H1 (cell line): Measurements from ENCODE around the gene HHAT. TPM values are rescaled to one million over a fixed set of nuclear protein-coding genes. Genes with fewer than 3 reads are reported as not detected.

Source experiments
- CTCF ChIA-PET: fragments of 300-600 bp; sonication (Branson Sonifier 250); formaldehyde crosslinking; loops from one replicate; lab custom pipeline; 2021; ENCODE audit not compliant: partially characterized antibody; lab: Charles Lee
- POLR2A ChIA-PET: fragments of 300-600 bp; sonication (Branson Sonifier 250); formaldehyde crosslinking; loops from one replicate; lab custom pipeline; 2021; ENCODE audit warnings: inconsistent platforms; ENCODE audit not compliant: partially characterized antibody; lab: Charles Lee
- DNase-seq, 2 experiments: peaks; one replicate each; pipeline versions ENCODE4 v3.0.0 to v3.0.0-alpha.2; 2010 to 2022; ENCODE audit warnings: low spot score in 2 of 2, low read depth in 1 of 2, mixed read lengths in 1 of 2
- FAIRE-seq: peaks from 2 replicates; lab custom pipeline; 2011; peaks lifted over from hg19 to GRCh38; lab: Jason Lieb, UNC
- H2AFZ ChIP-seq: 2 replicates; pipeline ENCODE4 v1.8.1; 2012; ENCODE audit warnings: low read length, inconsistent platforms
- H2AK5ac ChIP-seq: 2 replicates; pipeline ENCODE4 v1.6.1; 2013; ENCODE audit warnings: low read depth, low read length
- H2BK120ac ChIP-seq: replicated peaks from 2 replicates; pipeline ENCODE3; 2013; ENCODE audit warnings: low read depth, low read length, inconsistent platforms
- H2BK12ac ChIP-seq: 2 replicates; pipeline ENCODE4 v1.6.1; 2013; ENCODE audit warnings: low read depth, low read length
- H2BK15ac ChIP-seq: 2 replicates; pipeline ENCODE4 v1.6.1; 2013; ENCODE audit warnings: low read length
- H2BK20ac ChIP-seq: 2 replicates; pipeline ENCODE4 v1.6.1; 2013; ENCODE audit warnings: low read length
- H2BK5ac ChIP-seq: 2 replicates; pipeline ENCODE4 v1.6.1; 2013; ENCODE audit warnings: low read depth, low read length
- H3K14ac ChIP-seq: 2 replicates; pipeline ENCODE4 v1.6.1; 2013; ENCODE audit warnings: inconsistent platforms; ENCODE audit not compliant: insufficient read length
- H3K18ac ChIP-seq: 2 replicates; pipeline ENCODE4 v1.6.1; 2013; ENCODE audit warnings: low read length; ENCODE audit errors: extremely low read depth
- H3K23ac ChIP-seq: 2 replicates; pipeline ENCODE4 v1.6.1; 2013; ENCODE audit warnings: inconsistent platforms; ENCODE audit not compliant: insufficient read length
- H3K23me2 ChIP-seq: 2 replicates; pipeline ENCODE4 v1.6.1; 2013; ENCODE audit warnings: low read depth, low read length
- H3K27ac ChIP-seq: 2 replicates; pipeline ENCODE4 v1.6.1; 2011; ENCODE audit warnings: low read depth, low read length, inconsistent platforms
- H3K27me3 ChIP-seq, 4 experiments: replicated peaks in 1 of 4; 1 replicate in 1 of 4; 2 replicates in 3 of 4; pipeline versions ENCODE4 v1.6.1 to v1.8.1; 2011 to 2013; ENCODE audit warnings: low read length in 3 of 4, mild to moderate bottlenecking in 3 of 4, inconsistent platforms in 2 of 4, mixed read lengths in 2 of 4, moderate library complexity in 1 of 4; ENCODE audit not compliant: control insufficient read depth in 3 of 4, insufficient read depth in 3 of 4; ENCODE audit errors: extremely low read depth in 1 of 4
- H3K36me3 ChIP-seq, 4 experiments: 2 replicates each; pipeline versions ENCODE4 v1.6.1 to v1.8.1; 2011 to 2013; ENCODE audit warnings: mild to moderate bottlenecking in 4 of 4, low read length in 3 of 4, moderate library complexity in 2 of 4, control low read depth in 1 of 4, inconsistent platforms in 1 of 4; ENCODE audit not compliant: insufficient read depth in 4 of 4, control insufficient read depth in 2 of 4
- H3K4ac ChIP-seq: replicated peaks from 2 replicates; pipeline ENCODE3; 2013; ENCODE audit warnings: low read length, low read depth, mixed read lengths, inconsistent platforms; ENCODE audit not compliant: insufficient read length
- H3K4me1 ChIP-seq, 4 experiments: replicated peaks in 1 of 4; 1 replicate in 1 of 4; 2 replicates in 3 of 4; pipeline versions ENCODE4 v1.6.1 to v1.8.1; 2011 to 2013; ENCODE audit warnings: low read length in 3 of 4, inconsistent platforms in 2 of 4, mixed read lengths in 1 of 4; ENCODE audit not compliant: insufficient read depth in 4 of 4, control insufficient read depth in 3 of 4
- H3K4me2 ChIP-seq, 2 experiments: 2 replicates each; pipeline versions ENCODE4 v1.6.1 to v1.8.1; 2011 to 2013; ENCODE audit warnings: low read depth in 2 of 2, low read length in 2 of 2, control low read depth in 1 of 2, inconsistent platforms in 1 of 2, mild to moderate bottlenecking in 1 of 2; ENCODE audit not compliant: insufficient read depth in 1 of 2
- H3K4me3 ChIP-seq, 4 experiments: fragments of 200-600, 300-600 bp in 1 of 4; sonication (generic), shearing (Covaris generic), sonication (Bioruptor Twin) in 1 of 4; 2 replicates each; pipeline versions ENCODE4 v1.5.1 to v1.8.1; 2011 to 2016; ENCODE audit warnings: low read length in 4 of 4, low read depth in 3 of 4, control low read depth in 2 of 4, inconsistent platforms in 2 of 4, mild to moderate bottlenecking in 2 of 4, mixed read lengths in 1 of 4, moderate library complexity in 1 of 4; ENCODE audit not compliant: insufficient read depth in 2 of 4; ENCODE audit errors: extremely low read depth in 1 of 4
- H3K56ac ChIP-seq: replicated peaks from 2 replicates; pipeline ENCODE3; 2013; ENCODE audit warnings: low read depth, mild to moderate bottlenecking, mixed read lengths, low read length, inconsistent platforms; ENCODE audit not compliant: insufficient read length
- H3K79me1 ChIP-seq: 2 replicates; pipeline ENCODE4 v1.6.1; 2013; ENCODE audit warnings: low read depth, low read length, control low read depth
- H3K79me2 ChIP-seq, 2 experiments: 2 replicates each; pipeline versions ENCODE4 v1.6.1 to v1.8.1; 2012 to 2013; ENCODE audit warnings: low read length in 2 of 2, mild to moderate bottlenecking in 2 of 2, inconsistent platforms in 1 of 2; ENCODE audit not compliant: insufficient read depth in 2 of 2, control insufficient read depth in 1 of 2
- H3K9ac ChIP-seq, 4 experiments: replicated peaks in 1 of 4; 1 replicate in 1 of 4; 2 replicates in 3 of 4; pipeline versions ENCODE4 v1.6.1 to v1.8.1; 2011 to 2013; ENCODE audit warnings: low read depth in 3 of 4, low read length in 3 of 4, control low read depth in 2 of 4, mild to moderate bottlenecking in 2 of 4, moderate library complexity in 2 of 4, inconsistent platforms in 1 of 4; ENCODE audit errors: extremely low read depth in 1 of 4
- H3K9me3 ChIP-seq, 2 experiments: 2 replicates each; pipeline versions ENCODE4 v1.6.1 to v1.8.1; 2012 to 2013; ENCODE audit warnings: mild to moderate bottlenecking in 2 of 2, moderate library complexity in 2 of 2, control low read depth in 1 of 2, inconsistent platforms in 1 of 2, low read depth in 1 of 2, low read length in 1 of 2, mixed read lengths in 1 of 2; ENCODE audit not compliant: insufficient read depth in 2 of 2
- H4K20me1 ChIP-seq, 2 experiments: replicated peaks in 1 of 2; 2 replicates each; pipeline versions ENCODE3 to v1.8.1; 2011 to 2013; ENCODE audit warnings: inconsistent platforms in 2 of 2, low read length in 2 of 2, mild to moderate bottlenecking in 1 of 2; ENCODE audit not compliant: insufficient read depth in 2 of 2, control insufficient read depth in 1 of 2
- H4K5ac ChIP-seq: 2 replicates; pipeline ENCODE4 v1.6.1; 2013; ENCODE audit warnings: low read length, low read depth, mixed read lengths, inconsistent platforms; ENCODE audit not compliant: insufficient read length
- H4K8ac ChIP-seq: 2 replicates; pipeline ENCODE4 v1.8.0; 2013; ENCODE audit warnings: mild to moderate bottlenecking, moderate library complexity, low read length, inconsistent platforms; ENCODE audit not compliant: insufficient read depth; ENCODE audit errors: extremely low read depth
- H4K91ac ChIP-seq: replicated peaks from 2 replicates; pipeline ENCODE3; 2013; ENCODE audit warnings: low read length, mixed read lengths, inconsistent platforms; ENCODE audit not compliant: insufficient read length
- SUZ12 ChIP-seq: fragments of 200-600 bp; sonication (generic); IDR thresholded peaks from 2 replicates; pipeline ENCODE4 v1.6.1; 2012; ENCODE audit warnings: mild to moderate bottlenecking, inconsistent platforms, low read length, moderate library complexity, mixed read lengths
- polyA plus RNA-seq, 7 experiments: library from polyadenylated mRNA; depleted of rRNA in 3 of 7; stranded (reverse) in 5 of 7; unstranded in 2 of 7; fragments of >200 nt in 5 of 7; fragments of 200-250 nt in 2 of 7; gene quantifications; 1 replicate in 5 of 7; 2 replicates in 1 of 7; 4 replicates in 1 of 7; pipeline versions ENCODE4 v1.2.1 to v1.2.3, GENCODE V29; 2011 to 2013; ENCODE audit warnings: missing spikeins in 2 of 7, mixed read lengths in 2 of 7
- total RNA-seq: library from RNA; stranded (reverse); fragmentation: NEBNext Ultra II Directional; extraction: Animal tissue kit (Norgen Biotek cat#: 25700); gene quantifications from 2 replicates; pipeline ENCODE4 v1.2.1, GENCODE V29; 2021

The HHAT gene
- total and polyA plus RNA-seq, 2 of the 8 experiments (the other 6 are each of a cell fraction or from before 2014, with no cell fraction given): 0.15 to 0.51 TPM

DNA sequence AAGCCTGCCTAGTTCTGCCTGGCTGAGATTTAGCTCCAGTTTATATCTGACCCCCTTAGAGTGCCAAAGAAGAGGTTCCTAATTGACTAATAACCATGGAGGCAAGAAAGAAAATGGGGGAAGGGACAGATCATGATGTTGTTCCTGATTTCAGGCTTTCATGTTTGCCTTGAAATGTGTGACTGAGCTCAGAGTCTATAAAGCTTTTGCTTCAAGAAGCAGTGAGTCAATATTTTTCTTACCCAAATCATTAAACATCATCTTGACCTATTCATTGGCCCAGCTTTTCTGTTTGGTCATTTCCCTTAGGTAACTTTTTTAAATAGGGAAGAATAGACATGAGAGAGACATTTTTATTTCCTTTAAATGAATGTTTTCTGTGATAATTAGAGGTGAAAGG lies 55.9 kb downstream of the HHAT start:
- no peaks in the 10 kb centered on the region; a peak in 1 of 7 replicates for H3K4me1 ChIP-seq
- no peak for DNase-seq
- no peak overlapping the region for H3K23ac ChIP-seq
- H3K79me2 ChIP-seq: no peaks in the 10 kb centered on the region
- TF ChIP-seq SUZ12: no peak
- H3K18ac ChIP-seq: no peak overlapping the region
- 0 out of 8 replicates have a peak, but pooled peaks cover 0 to 3% (median 0%) of the 10 kb centered on the region in 4 experiments for H3K36me3 ChIP-seq
- no peak for FAIRE-seq
- no peak overlapping the region for H2BK15ac ChIP-seq
- CTCF ChIA-PET: interaction anchor here (0.6 to 4.9 kb wide), 7 partner anchors 9 to 191 kb away, joined by 3 to 27 read pairs (median 4); no protein-coding TSS in a partner anchor
- H2BK12ac ChIP-seq: no peak overlapping the region
- no peaks in the 10 kb centered on the region for H3K79me1 ChIP-seq
- no peaks in the 10 kb centered on the region for H4K20me1 ChIP-seq
- H3K4me2 ChIP-seq: no peak overlapping the region
- peaks cover 4% of the 10 kb centered on the region in 2 experiments; a peak in 1 of 4 replicates for H3K9me3 ChIP-seq
- H2AK5ac ChIP-seq: no peak overlapping the region
- H2BK120ac ChIP-seq: no peak overlapping the region
- no peak overlapping the region for H4K8ac ChIP-seq
- no peak overlapping the region for H3K4ac ChIP-seq
- no peak overlapping the region for H3K9ac ChIP-seq
- 0 out of 2 replicates have a peak overlapping the region, but pooled peaks have one; percentile 51 for H2AFZ ChIP-seq
- H2BK20ac ChIP-seq: no peak overlapping the region
- H3K14ac ChIP-seq: no peak overlapping the region
- H3K23me2 ChIP-seq: peaks cover 2% of the 10 kb centered on the region; the same call in 1 of the 2 replicates
- H3K27ac ChIP-seq: no peak overlapping the region
- H4K5ac ChIP-seq: no peak overlapping the region
- no peak overlapping the region for H4K91ac ChIP-seq
- H2BK5ac ChIP-seq: no peak overlapping the region
- POLR2A ChIA-PET: interaction anchor here (8.6 kb wide), 1 partner anchor 10 kb away, joined by 91 read pairs; no protein-coding TSS in a partner anchor
- H3K56ac ChIP-seq: no peak overlapping the region
- H3K27me3 ChIP-seq: no peaks in the 10 kb centered on the region
- H3K4me3 ChIP-seq: no peak overlapping the region
